Gastrocnemius medialis (tissue), 4 donors: ENCODE measurements around the gene MGAT5. TPM values are rescaled to one million over a fixed set of nuclear protein-coding genes. Genes with fewer than 3 reads are reported as not detected.

Experiments
- ATAC-seq, 2 donors: fragments of 150-250 bp; one replicate each; pipeline ENCODE4 v1.9.1; 2016
- DNase-seq, 2 donors: peaks; one replicate each; pipeline ENCODE4 v3.0.0-alpha.2; 2019
- H3K27ac ChIP-seq, 4 donors: fragments of 200-600 bp; sonication (generic); 1 replicate in 1 of 4; 2 replicates in 3 of 4; pipeline ENCODE4 v1.5.1; 2016 to 2018; ENCODE audit warnings: mild to moderate bottlenecking in 2 of 4, moderate library complexity in 1 of 4
- H3K27me3 ChIP-seq, 3 donors: fragments of 200-600 bp; sonication (generic) in 2 of 3; 1 replicate in 1 of 3; 2 replicates in 2 of 3; pipeline versions ENCODE4 v1.5.1 to v1.6.0; 2016 to 2019; ENCODE audit warnings: mild to moderate bottlenecking in 1 of 3, moderate library complexity in 1 of 3
- H3K36me3 ChIP-seq, 2 donors: fragments of 200-600 bp; sonication (generic) in 1 of 2; one replicate each; pipeline ENCODE4 v1.5.1; 2017 to 2018
- H3K4me1 ChIP-seq, 2 donors: fragments of 200-600 bp; sonication (generic) in 1 of 2; one replicate each; pipeline ENCODE4 v1.5.1; 2016 to 2017; ENCODE audit warnings: mild to moderate bottlenecking in 2 of 2
- H3K4me3 ChIP-seq, 4 donors: fragments of 200-600 bp; sonication (generic) in 3 of 4; 1 replicate in 1 of 4; 2 replicates in 3 of 4; pipeline ENCODE4 v1.5.1; 2016 to 2019; ENCODE audit warnings: mild to moderate bottlenecking in 2 of 4
- H3K9me3 ChIP-seq, 3 donors: fragments of 200-600 bp; sonication (generic) in 2 of 3; 1 replicate in 1 of 3; 2 replicates in 2 of 3; pipeline ENCODE4 v1.5.1; 2016 to 2019
- CTCF ChIP-seq, 5 experiments: fragments of 450-650 bp in 3 of 5; fragments of 200-600 bp in 2 of 5; sonication (generic) in 2 of 5; IDR thresholded peaks in 4 of 5; conservative IDR thresholded peaks in 1 of 5; 1 replicate in 4 of 5; 2 replicates in 1 of 5; pipeline ENCODE4 v1.5.1; 2016 to 2019; ENCODE audit warnings: antibody characterized with exemption in 5 of 5, mild to moderate bottlenecking in 3 of 5, moderate library complexity in 3 of 5
- POLR2A ChIP-seq, 2 donors: fragments of 450-650 bp; IDR thresholded peaks; one replicate each; pipeline ENCODE4 v1.6.1; 2017; ENCODE audit warnings: antibody characterized with exemption in 2 of 2, mild to moderate bottlenecking in 2 of 2, moderate library complexity in 2 of 2
- in situ Hi-C, 4 donors: fragments of 200-750 bp; cut with MboI; loops; one replicate each; pipeline versions ENCODE4 v1.15.0 to v1.8.0; 2017; ENCODE audit warnings: low sequenced_read_pairs in 4 of 4
- intact Hi-C: fragments of 100-400 bp; cut with DNase I; formaldehyde crosslinking; loops from one replicate; pipeline ENCODE4 v1.15.1; 2023; ENCODE audit warnings: low total_unique reads
- total RNA-seq, 4 donors: library from RNA; depleted of rRNA; stranded (reverse); fragments of >200 nt; gene quantifications; one replicate each; pipeline versions ENCODE4 v1.1.0 to v1.2.3, GENCODE V29; 2016

The MGAT5 gene
- total RNA-seq, 4 donors from 2014 or later, result 3.0 to 4.9 (median 3.3) TPM

- in situ Hi-C loops (no loop called here), intact Hi-C loops (no loop called here)
- TF ChIP-seq CTCF (IDR thresholded peaks at IDR 0.05 in 4 of 5, conservative IDR thresholded peaks at IDR 0.05 in 1 of 5), result no peak
- TF ChIP-seq POLR2A (IDR thresholded peaks at IDR 0.05), result no peak
- Histone ChIP-seq H3K9me3 (no peaks in the 10 kb centered on the region), H3K4me3 (no peak overlapping the region), H3K36me3 (no peaks in the 10 kb centered on the region), H3K27ac (no peak overlapping the region), H3K27me3 (no peaks in the 10 kb centered on the region), H3K4me1 (no peaks in the 10 kb centered on the region)
- DNase-seq, result no peak
- ATAC-seq, result no peak
Observed at GRCh38 chr2:134315471-134315870, 61.6 kb downstream of the MGAT5 start.

DNA sequence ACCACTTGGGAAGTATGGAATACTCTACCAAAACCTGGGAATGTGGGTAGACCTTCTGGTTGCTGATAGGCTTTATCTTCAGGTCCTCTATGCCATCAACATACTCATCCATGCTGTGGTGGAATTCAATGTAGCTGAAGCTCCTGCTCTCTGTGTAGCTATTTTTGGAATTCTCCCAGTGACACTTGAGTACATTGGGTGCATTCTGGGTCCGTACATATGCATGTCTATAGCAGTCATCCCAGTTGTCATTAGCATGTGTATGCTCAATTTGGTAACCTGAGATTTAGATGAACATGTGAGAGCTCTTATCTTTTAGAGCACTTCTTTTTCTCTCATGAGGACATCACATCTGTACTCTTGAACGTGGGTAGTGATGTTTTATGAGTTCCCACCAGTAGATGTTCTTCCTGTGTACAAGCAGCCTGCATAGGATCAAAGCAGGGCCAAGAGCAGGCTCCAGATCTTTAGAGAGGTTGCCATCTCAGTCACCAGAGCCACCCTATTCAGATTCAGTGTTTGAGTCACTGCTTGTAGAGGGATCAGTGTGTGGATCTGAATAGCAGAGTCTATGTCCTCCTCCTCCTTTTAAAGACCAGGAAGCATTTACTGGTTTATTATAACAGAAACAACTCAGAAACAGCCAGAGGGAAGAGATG, 65.9 kb downstream of the MGAT5 start:
- H3K4me1 ChIP-seq, result peaks cover 3 to 7% of the 10 kb centered on the region in 2 donors
- no peak for TF ChIP-seq CTCF (IDR thresholded peaks at IDR 0.05 in 4 of 5, conservative IDR thresholded peaks at IDR 0.05 in 1 of 5)
- no peak for TF ChIP-seq POLR2A (IDR thresholded peaks at IDR 0.05)
- intact Hi-C loops, result no loop called here

DNA sequence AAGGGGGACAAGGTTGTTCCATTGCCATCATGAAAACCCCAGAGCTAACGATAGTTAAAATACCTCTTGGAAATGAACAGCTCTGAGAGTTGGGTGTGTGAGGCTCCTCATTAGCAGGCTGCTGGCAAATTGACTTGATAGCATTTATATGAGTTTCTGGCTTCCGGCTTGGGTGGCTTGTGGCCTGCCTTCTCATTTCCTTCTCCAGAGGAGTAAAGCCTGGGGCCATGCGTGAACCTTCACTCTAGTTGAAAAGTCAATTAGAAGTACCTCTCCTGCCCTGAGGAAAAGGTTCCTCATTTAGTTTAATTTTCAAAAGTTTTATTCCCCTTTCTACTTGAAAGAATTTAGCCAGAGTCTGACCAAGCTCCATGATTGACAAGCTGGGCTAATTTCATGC, 67.1 kb downstream of the MGAT5 start:
- no peak overlapping the region for H3K27ac ChIP-seq
- in situ Hi-C loops, result no loop called here
- no peaks in the 10 kb centered on the region for H3K9me3 ChIP-seq
- ATAC-seq, result no peak
- intact Hi-C loops, result no loop called here
- DNase-seq, result no peak
- no peak overlapping the region for H3K4me3 ChIP-seq
- H3K4me1 ChIP-seq, result peaks cover 8 to 13% of the 10 kb centered on the region in 2 donors
- H3K36me3 ChIP-seq, result no peaks in the 10 kb centered on the region
- no peak for TF ChIP-seq POLR2A (IDR thresholded peaks at IDR 0.05)
- no peak for TF ChIP-seq CTCF (IDR thresholded peaks at IDR 0.05 in 4 of 5, conservative IDR thresholded peaks at IDR 0.05 in 1 of 5)
- no peaks in the 10 kb centered on the region for H3K27me3 ChIP-seq

More for the DNA sequence above, 65.9 kb downstream of the MGAT5 start:
- in situ Hi-C loops, result no loop called here
- Histone ChIP-seq H3K36me3 (no peaks in the 10 kb centered on the region), H3K9me3 (no peaks in the 10 kb centered on the region), H3K27me3 (no peaks in the 10 kb centered on the region), H3K27ac (no peak overlapping the region), H3K4me3 (no peak overlapping the region)
- DNase-seq (no peak), ATAC-seq (no peak)

DNA sequence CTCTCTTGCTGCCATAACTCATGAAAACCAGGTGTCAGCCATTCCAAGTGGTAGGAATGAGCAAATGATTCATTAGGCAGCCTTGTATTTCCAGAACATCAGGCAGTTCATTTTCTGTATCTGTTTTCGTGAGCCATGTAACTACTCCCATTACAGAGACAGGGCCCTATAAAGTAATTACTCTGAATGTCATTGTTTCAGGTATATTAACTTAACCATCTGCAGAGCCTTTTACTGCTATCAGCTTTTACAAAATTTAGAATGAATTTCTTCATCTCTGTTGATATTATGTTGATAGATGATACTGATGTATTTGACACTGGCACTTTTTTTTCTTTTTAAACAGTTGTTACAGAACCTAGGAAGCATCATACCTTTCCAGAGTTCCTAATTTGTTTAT, 69.9 kb downstream of the MGAT5 start:
- H3K27ac ChIP-seq, result no peak overlapping the region
- in situ Hi-C loops (no loop called here), intact Hi-C loops (no loop called here)
- peaks cover 8 to 13% of the 10 kb centered on the region in 2 donors for H3K4me1 ChIP-seq
- TF ChIP-seq CTCF (IDR thresholded peaks at IDR 0.05 in 4 of 5, conservative IDR thresholded peaks at IDR 0.05 in 1 of 5), result no peak
- no peak for TF ChIP-seq POLR2A (IDR thresholded peaks at IDR 0.05)
- no peaks in the 10 kb centered on the region for H3K9me3 ChIP-seq
- no peaks in the 10 kb centered on the region for H3K27me3 ChIP-seq
- no peak overlapping the region for H3K4me3 ChIP-seq
- ATAC-seq (no peak), DNase-seq (no peak)
- no peaks in the 10 kb centered on the region for H3K36me3 ChIP-seq

DNA sequence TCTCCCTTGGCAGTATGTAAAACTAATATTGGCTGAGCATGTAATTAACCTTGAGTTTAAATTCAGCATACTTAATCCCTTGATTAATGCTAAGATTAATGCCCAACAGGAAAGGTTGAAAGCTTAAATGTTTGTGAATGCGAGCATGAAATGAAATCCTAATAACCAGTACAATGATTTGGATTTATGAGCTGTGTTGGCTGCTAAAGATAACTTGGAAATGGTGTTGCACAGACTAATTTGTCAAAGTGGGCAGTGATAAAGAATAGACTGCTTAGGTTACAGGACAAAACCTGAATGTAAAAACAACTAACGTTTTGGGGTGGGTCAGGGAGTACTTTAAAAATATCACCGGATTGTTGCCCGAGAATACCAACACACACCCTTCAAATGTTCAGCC, 70.6 kb downstream of the MGAT5 start:
- no peak overlapping the region for H3K27ac ChIP-seq
- H3K4me3 ChIP-seq, result no peak overlapping the region
- in situ Hi-C loops (no loop called here), intact Hi-C loops (no loop called here)
- H3K27me3 ChIP-seq, result no peaks in the 10 kb centered on the region
- no peaks in the 10 kb centered on the region for H3K9me3 ChIP-seq
- peaks cover 8 to 13% of the 10 kb centered on the region in 2 donors for H3K4me1 ChIP-seq
- DNase-seq, result no peak
- H3K36me3 ChIP-seq, result no peaks in the 10 kb centered on the region
- no peak for ATAC-seq
- no peak for TF ChIP-seq POLR2A (IDR thresholded peaks at IDR 0.05)
- TF ChIP-seq CTCF (IDR thresholded peaks at IDR 0.05 in 4 of 5, conservative IDR thresholded peaks at IDR 0.05 in 1 of 5), result no peak
